ENCODE measurements around the gene STAT3. TPM values are rescaled to one million over a fixed set of nuclear protein-coding genes. Genes with fewer than 3 reads are reported as not detected.

STAT3 gene
- total and polyA plus RNA-seq, 2 of the 13 experiments (the other 11 are each of a cell fraction or from before 2014, with no cell fraction given) = 61.8 to 62.4 TPM

- TF ChIP-seq ZNF646 (CRISPR knock-in tag; IDR thresholded peaks at IDR 0.05) (no peak), NFYB (CRISPR knock-in tag; IDR thresholded peaks at IDR 0.05) (no peak), ZSCAN20 (CRISPR knock-in tag; IDR thresholded peaks at IDR 0.05; ENCODE audit: borderline replicate concordance) (no peak), KDM6A (CRISPR knock-in tag; IDR thresholded peaks at IDR 0.05; ENCODE audit: low read depth) (no peak), ATF6 (CRISPR knock-in tag; conservative IDR thresholded peaks at IDR 0.05) (no peak), ZNF496 (CRISPR knock-in tag; IDR thresholded peaks at IDR 0.05; ENCODE audit: insufficient replicate concordance) (no peak), ZBTB20 (CRISPR knock-in tag; IDR thresholded peaks at IDR 0.05; ENCODE audit: borderline replicate concordance, low read depth) (no peak; the same call in 1 of the 2 replicates), KMT2B (CRISPR knock-in tag; IDR thresholded peaks at IDR 0.05) (no peak), ZBTB33 (CRISPR knock-in tag; IDR thresholded peaks at IDR 0.05) (peak; percentile 90), ZFP62 (CRISPR knock-in tag; IDR thresholded peaks at IDR 0.05) (no peak), SMAD9 (CRISPR knock-in tag; IDR thresholded peaks at IDR 0.05) (no peak), AHR (CRISPR knock-in tag; IDR thresholded peaks at IDR 0.05) (no peak; the same call in 1 of the 2 replicates), TCF12 (IDR thresholded peaks at IDR 0.05) (no peak), TCF12 (CRISPR knock-in tag; IDR thresholded peaks at IDR 0.05) (no peak), ZSCAN30 (CRISPR knock-in tag; IDR thresholded peaks at IDR 0.05) (no peak), ZBTB38 (CRISPR knock-in tag; IDR thresholded peaks at IDR 0.05) (peak; percentile 92), GMEB1 (CRISPR knock-in tag; IDR thresholded peaks at IDR 0.05; ENCODE audit: borderline replicate concordance) (no peak)
Measured at GRCh38 chr17:42288803-42289610, 99.2 kb downstream of the STAT3 start (continued).
